Activated CD4-positive, alpha-beta T cell treated with anti-CD3 and anti-CD28 coated beads for 36 hours (primary cell): Measurements from ENCODE around the gene TULP4. TPM values are rescaled to one million over a fixed set of nuclear protein-coding genes. Genes with fewer than 3 reads are reported as not detected.
A peak's percentile ranks its signal among the peaks of the same experiment; 100 is the strongest.
"Not testable (repeated sequence)": the region's sequence is repeated elsewhere in the genome, so short reads cannot be mapped to it uniquely, and the experiment has no call there.

Source experiments
- ATAC-seq: fragments of 200-7000 bp; cut with Tn5 transposase; one replicate; pipeline ENCODE4 v1.10.0; 2021; ENCODE audit warnings: mild to moderate bottlenecking, moderate library complexity
- CTCF ChIA-PET: fragments of 350-600 bp; sonication (Branson Sonifier 250); formaldehyde crosslinking; loops from one replicate; lab custom pipeline; 2021; ENCODE audit warnings: antibody characterized with exemption; lab: Charles Lee
- POLR2A ChIA-PET: fragments of 350-600 bp; sonication (Branson Sonifier 250); formaldehyde crosslinking; loops from one replicate; lab custom pipeline; 2021; ENCODE audit warnings: antibody characterized with exemption, inconsistent platforms; lab: Charles Lee
- DNase-seq: peaks from one replicate; pipeline ENCODE4 v3.0.0-alpha.2; 2020
- H3K27ac Mint-ChIP-seq: one replicate; pipeline ENCODE4 v1.8.0; 2021; ENCODE audit warnings: mixed read lengths
- H3K27me3 Mint-ChIP-seq: one replicate; pipeline ENCODE4 v1.8.0; 2021; ENCODE audit warnings: mixed read lengths
- H3K36me3 Mint-ChIP-seq: one replicate; pipeline ENCODE4 v1.8.0; 2021; ENCODE audit warnings: low read depth, mixed read lengths
- H3K4me1 Mint-ChIP-seq: one replicate; pipeline ENCODE4 v1.8.0; 2021; ENCODE audit warnings: mixed read lengths
- H3K4me3 Mint-ChIP-seq: one replicate; pipeline ENCODE4 v1.8.0; 2021; ENCODE audit warnings: mild to moderate bottlenecking, moderate library complexity, mixed read lengths
- H3K9me3 Mint-ChIP-seq: one replicate; pipeline ENCODE4 v1.8.0; 2021; ENCODE audit warnings: low read depth, mixed read lengths
- intact Hi-C, 2 experiments: fragments of 100-400 bp; cut with DNase I in 1 of 2; cut with micrococcal nuclease in 1 of 2; formaldehyde crosslinking; loops; one replicate each; pipeline versions ENCODE4 v1.14.2 to v1.15.1; 2022 to 2024; cut with DNase I, micrococcal nuclease
- total RNA-seq, 2 experiments: library from RNA; stranded (reverse); gene quantifications; one replicate each; pipeline ENCODE4 v1.2.3, GENCODE V29; 2021

Gene TULP4
- total RNA-seq, 2 experiments from 2014 or later: 11.8 to 14.3 TPM

GRCh38 chr6:158381214-158381613, 68.9 kb downstream of the TULP4 start:
- Mint-ChIP-seq H3K27me3 (no peaks in the 10 kb centered on the region), H3K9me3 (no peaks in the 10 kb centered on the region), H3K4me1 (no peaks in the 10 kb centered on the region), H3K36me3 (no peaks in the 10 kb centered on the region), H3K27ac (no peak overlapping the region), H3K4me3 (no peak overlapping the region)
- DNase-seq: no peak
- no peak for ATAC-seq
- ChIA-PET CTCF (no interaction called here), POLR2A (no interaction called here)
- intact Hi-C loops: no loop called here

- DNase-seq (no peak), ATAC-seq (no peak)
- intact Hi-C loops: no loop called here
- no peaks in the 10 kb centered on the region for H3K27me3 Mint-ChIP-seq
- H3K4me3 Mint-ChIP-seq: no peak overlapping the region
- H3K27ac Mint-ChIP-seq: no peak overlapping the region
- no peaks in the 10 kb centered on the region for H3K9me3 Mint-ChIP-seq
- no peaks in the 10 kb centered on the region for H3K4me1 Mint-ChIP-seq
- POLR2A ChIA-PET: no interaction called here
- CTCF ChIA-PET: interaction anchor here (1.0 kb wide), 1 partner anchor 91 kb away, joined by 3 read pairs; no protein-coding TSS in a partner anchor
- H3K36me3 Mint-ChIP-seq: no peaks in the 10 kb centered on the region
These were observed 70.2 kb downstream of the TULP4 start for GRCh38 chr6:158382491-158382890.

GRCh38 chr6:158383057-158383456, 70.8 kb downstream of the TULP4 start:
- H3K4me1 Mint-ChIP-seq: no peaks in the 10 kb centered on the region
- ChIA-PET POLR2A (no interaction called here), CTCF (interaction anchor here (0.8 to 1.0 kb wide), 2 partner anchors 92 to 162 kb away, joined by 3 read pairs; no protein-coding TSS in a partner anchor)
- H3K36me3 Mint-ChIP-seq: no peaks in the 10 kb centered on the region
- ATAC-seq: no peak
- no peak for DNase-seq
- H3K27ac Mint-ChIP-seq: no peak overlapping the region
- no peak overlapping the region for H3K4me3 Mint-ChIP-seq
- no peaks in the 10 kb centered on the region for H3K27me3 Mint-ChIP-seq
- intact Hi-C loops: no loop called here
- H3K9me3 Mint-ChIP-seq: no peaks in the 10 kb centered on the region

GRCh38 chr6:158383542-158383941, 71.3 kb downstream of the TULP4 start:
- intact Hi-C loops: no loop called here
- ChIA-PET CTCF (interaction anchor here (0.8 to 1.0 kb wide), 2 partner anchors 92 to 162 kb away, joined by 3 read pairs; no protein-coding TSS in a partner anchor), POLR2A (no interaction called here)
- no peak overlapping the region for H3K4me3 Mint-ChIP-seq
- no peak for ATAC-seq
- no peaks in the 10 kb centered on the region for H3K27me3 Mint-ChIP-seq
- H3K36me3 Mint-ChIP-seq: no peaks in the 10 kb centered on the region
- H3K4me1 Mint-ChIP-seq: no peaks in the 10 kb centered on the region
- no peak overlapping the region for H3K27ac Mint-ChIP-seq
- no peak for DNase-seq
- H3K9me3 Mint-ChIP-seq: no peaks in the 10 kb centered on the region

- ATAC-seq: no peak
- DNase-seq: no peak
- H3K4me1 Mint-ChIP-seq: peaks cover 3% of the 10 kb centered on the region
- ChIA-PET POLR2A (no interaction called here), CTCF (interaction anchor here (1.0 to 1.3 kb wide), 3 partner anchors 10 to 164 kb away, joined by 4 to 6 read pairs (median 4); no protein-coding TSS in a partner anchor)
- no peaks in the 10 kb centered on the region for H3K27me3 Mint-ChIP-seq
- H3K36me3 Mint-ChIP-seq: no peaks in the 10 kb centered on the region
- H3K9me3 Mint-ChIP-seq: no peaks in the 10 kb centered on the region
- H3K4me3 Mint-ChIP-seq: no peak overlapping the region
- intact Hi-C loops: no loop called here
- H3K27ac Mint-ChIP-seq: no peak overlapping the region
These were observed 72.4 kb downstream of the TULP4 start for GRCh38 chr6:158384671-158385110.

- no peak for ATAC-seq
- POLR2A ChIA-PET: interaction anchor here (1.4 kb wide), 1 partner anchor 9 kb away, joined by 3 read pairs; no protein-coding TSS in a partner anchor
- intact Hi-C loops: loop anchor here in 1 of 2 experiments (1.0 kb wide), 1 partner anchor 166 kb away; no protein-coding TSS in a partner anchor
- Mint-ChIP-seq H3K27me3 (no peaks in the 10 kb centered on the region), H3K27ac (no peak overlapping the region), H3K36me3 (peaks cover 4% of the 10 kb centered on the region), H3K4me3 (no peak overlapping the region), H3K4me1 (peaks cover 3% of the 10 kb centered on the region), H3K9me3 (peaks cover 2% of the 10 kb centered on the region)
- DNase-seq: no peak
- CTCF ChIA-PET: interaction anchor here (0.7 to 2.6 kb wide), 6 partner anchors 26 to 395 kb away, joined by 3 to 16 read pairs (median 6); no protein-coding TSS in a partner anchor
These were observed 74.8 kb downstream of the TULP4 start for GRCh38 chr6:158387036-158387435.

GRCh38 chr6:158387578-158387977, 75.3 kb downstream of the TULP4 start:
- POLR2A ChIA-PET: interaction anchor here (1.4 kb wide), 1 partner anchor 10 kb away, joined by 3 read pairs; no protein-coding TSS in a partner anchor
- H3K9me3 Mint-ChIP-seq: peaks cover 2% of the 10 kb centered on the region
- intact Hi-C loops: loop anchor here in 1 of 2 experiments (1.0 kb wide), 1 partner anchor 166 kb away; no protein-coding TSS in a partner anchor
- H3K4me3 Mint-ChIP-seq: no peak overlapping the region
- H3K27ac Mint-ChIP-seq: no peak overlapping the region
- DNase-seq (no peak), ATAC-seq (no peak)
- no peaks in the 10 kb centered on the region for H3K27me3 Mint-ChIP-seq
- H3K4me1 Mint-ChIP-seq: peaks cover 3% of the 10 kb centered on the region
- H3K36me3 Mint-ChIP-seq: peaks cover 8% of the 10 kb centered on the region
- CTCF ChIA-PET: interaction anchor here (0.6 to 2.6 kb wide), 4 partner anchors 166 to 236 kb away, joined by 3 to 16 read pairs (median 6); no protein-coding TSS in a partner anchor

GRCh38 chr6:158388727-158389126, 76.5 kb downstream of the TULP4 start:
- ChIA-PET POLR2A (interaction anchor here (0.6 kb wide), 1 partner anchor 27 kb away, joined by 5 read pairs; no protein-coding TSS in a partner anchor), CTCF (interaction anchor here (1.1 to 1.2 kb wide), 2 partner anchors 14 to 169 kb away, joined by 4 read pairs; no protein-coding TSS in a partner anchor)
- no peak overlapping the region for H3K27ac Mint-ChIP-seq
- H3K36me3 Mint-ChIP-seq: peaks cover 11% of the 10 kb centered on the region
- H3K27me3 Mint-ChIP-seq: no peaks in the 10 kb centered on the region
- DNase-seq (no peak), ATAC-seq (peak; percentile 36)
- H3K9me3 Mint-ChIP-seq: peaks cover 2% of the 10 kb centered on the region
- peaks cover 3% of the 10 kb centered on the region for H3K4me1 Mint-ChIP-seq
- intact Hi-C loops: no loop called here
- no peak overlapping the region for H3K4me3 Mint-ChIP-seq

GRCh38 chr6:158389193-158389919, 77.1 kb downstream of the TULP4 start:
- ChIA-PET POLR2A (interaction anchor here (0.6 kb wide), 1 partner anchor 28 kb away, joined by 5 read pairs; no protein-coding TSS in a partner anchor), CTCF (interaction anchor here (0.7 to 1.2 kb wide), 4 partner anchors 15 to 182 kb away, joined by 3 to 4 read pairs (median 4); no protein-coding TSS in a partner anchor)
- DNase-seq (no peak), ATAC-seq (peak; percentile 30)
- H3K9me3 Mint-ChIP-seq: peaks cover 2% of the 10 kb centered on the region
- H3K27me3 Mint-ChIP-seq: no peaks in the 10 kb centered on the region
- H3K4me1 Mint-ChIP-seq: peaks cover 3% of the 10 kb centered on the region
- no peak overlapping the region for H3K4me3 Mint-ChIP-seq
- no peak overlapping the region for H3K27ac Mint-ChIP-seq
- peaks cover 17% of the 10 kb centered on the region for H3K36me3 Mint-ChIP-seq
- intact Hi-C loops: no loop called here

- no peak for ATAC-seq
- H3K4me3 Mint-ChIP-seq: no peak overlapping the region
- ChIA-PET POLR2A (no interaction called here), CTCF (interaction anchor here (1.0 kb wide), 1 partner anchor 177 kb away, joined by 4 read pairs; no protein-coding TSS in a partner anchor)
- DNase-seq: no peak
- no peaks in the 10 kb centered on the region for H3K27me3 Mint-ChIP-seq
- H3K4me1 Mint-ChIP-seq: peaks cover 3% of the 10 kb centered on the region
- peaks cover 2% of the 10 kb centered on the region for H3K9me3 Mint-ChIP-seq
- no peak overlapping the region for H3K27ac Mint-ChIP-seq
- H3K36me3 Mint-ChIP-seq: peaks cover 17% of the 10 kb centered on the region
- intact Hi-C loops: no loop called here
These were observed 79.0 kb downstream of the TULP4 start for GRCh38 chr6:158391276-158391675.

GRCh38 chr6:158391977-158392376, 79.7 kb downstream of the TULP4 start:
- H3K36me3 Mint-ChIP-seq: peaks cover 17% of the 10 kb centered on the region
- H3K27ac Mint-ChIP-seq, CTCF ChIA-PET, intact Hi-C loops, ATAC-seq, DNase-seq, H3K4me1 Mint-ChIP-seq, POLR2A ChIA-PET, H3K27me3 Mint-ChIP-seq, H3K4me3 Mint-ChIP-seq, H3K9me3 Mint-ChIP-seq: not testable (repeated sequence)
